NCI-H1417 (cell line): ENCODE measurements around the gene FYB2.

Source experiments
- DNase-seq, 3 experiments: peaks; one replicate each; lab custom pipeline; 2025; lab: John Stamatoyannopoulos, UW

FYB2 gene

GRCh38 chr1:56834137-56834900, 15.1 kb upstream of the FYB2 start:
- no peak for DNase-seq

DNA sequence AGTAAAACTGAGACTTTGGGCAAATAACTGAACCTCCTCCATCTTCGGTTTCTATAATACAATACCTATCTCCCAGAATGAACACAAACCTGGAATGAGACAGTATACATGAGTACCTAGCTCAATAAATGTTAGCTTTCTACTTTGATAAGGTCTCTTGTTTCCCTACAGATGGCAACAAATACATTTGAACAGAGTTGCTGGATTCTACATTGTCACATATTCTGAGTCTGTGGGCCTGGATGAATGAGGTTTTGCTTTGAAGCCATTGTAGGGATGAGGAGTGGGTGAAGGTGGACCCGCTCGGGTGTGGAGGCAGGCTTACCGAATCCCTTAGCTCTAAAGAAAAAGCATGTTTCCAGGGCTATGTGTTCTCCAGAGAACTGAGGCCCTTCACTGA, 13.9 kb upstream of the FYB2 start:
- no peak for DNase-seq

- DNase-seq, result peak; percentile 47 to 80 (median 79)
Observed at GRCh38 chr1:56831871-56832693, 12.9 kb upstream of the FYB2 start.

- DNase-seq, result no peak
Observed at GRCh38 chr1:56830052-56830451, 10.8 kb upstream of the FYB2 start.

GRCh38 chr1:56827711-56828110, 8.5 kb upstream of the FYB2 start:
- no peak for DNase-seq

DNA sequence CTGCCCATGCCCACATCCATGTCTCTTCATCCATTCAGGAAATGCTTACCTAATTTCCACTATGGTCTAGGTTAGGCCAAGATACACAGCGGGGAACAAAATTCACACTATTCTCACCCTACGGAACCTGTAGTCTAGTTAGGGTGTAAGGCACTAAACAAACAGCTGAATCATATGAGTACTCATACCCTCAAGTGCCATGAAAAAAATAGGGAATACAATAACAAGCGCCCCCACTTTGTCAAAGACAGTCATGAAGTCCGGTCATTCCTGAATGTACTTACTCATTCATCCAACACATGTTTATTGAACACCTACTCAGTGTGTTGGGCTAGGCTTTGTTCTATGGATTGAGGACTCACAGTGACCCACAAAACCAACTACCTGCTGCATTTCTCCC, 6.2 kb upstream of the FYB2 start:
- no peak for DNase-seq

DNA sequence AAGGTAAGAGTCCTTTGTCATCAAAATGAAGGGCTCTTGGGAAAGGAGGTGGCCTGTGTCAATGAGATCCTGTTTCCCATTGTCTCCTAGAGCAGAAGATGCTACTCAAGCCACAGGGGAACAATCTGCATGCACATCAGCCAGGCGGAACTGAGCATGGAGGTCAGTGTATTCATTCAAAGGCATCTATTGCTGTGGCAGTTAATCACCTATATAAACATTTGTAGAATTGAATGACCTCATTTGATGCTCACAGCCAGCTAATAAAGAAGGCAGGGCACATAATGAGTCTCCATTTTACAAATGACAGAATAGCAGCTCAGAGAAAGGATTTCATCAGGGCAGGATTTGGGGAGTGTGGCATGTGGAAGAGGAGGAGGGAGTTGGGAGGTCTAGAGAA, 5.7 kb upstream of the FYB2 start:
- peak in 1 of 3 experiments; percentile 90 for DNase-seq

GRCh38 chr1:56824271-56824670, 5.1 kb upstream of the FYB2 start:
- no peak for DNase-seq

- DNase-seq, result peak in 1 of 3 experiments; percentile 17
Observed at GRCh38 chr1:56821462-56821797, 2.2 kb upstream of the FYB2 start.

GRCh38 chr1:56820755-56821461, 1.7 kb upstream of the FYB2 start:
- peak; percentile 29 to 74 (median 58) for DNase-seq

DNA sequence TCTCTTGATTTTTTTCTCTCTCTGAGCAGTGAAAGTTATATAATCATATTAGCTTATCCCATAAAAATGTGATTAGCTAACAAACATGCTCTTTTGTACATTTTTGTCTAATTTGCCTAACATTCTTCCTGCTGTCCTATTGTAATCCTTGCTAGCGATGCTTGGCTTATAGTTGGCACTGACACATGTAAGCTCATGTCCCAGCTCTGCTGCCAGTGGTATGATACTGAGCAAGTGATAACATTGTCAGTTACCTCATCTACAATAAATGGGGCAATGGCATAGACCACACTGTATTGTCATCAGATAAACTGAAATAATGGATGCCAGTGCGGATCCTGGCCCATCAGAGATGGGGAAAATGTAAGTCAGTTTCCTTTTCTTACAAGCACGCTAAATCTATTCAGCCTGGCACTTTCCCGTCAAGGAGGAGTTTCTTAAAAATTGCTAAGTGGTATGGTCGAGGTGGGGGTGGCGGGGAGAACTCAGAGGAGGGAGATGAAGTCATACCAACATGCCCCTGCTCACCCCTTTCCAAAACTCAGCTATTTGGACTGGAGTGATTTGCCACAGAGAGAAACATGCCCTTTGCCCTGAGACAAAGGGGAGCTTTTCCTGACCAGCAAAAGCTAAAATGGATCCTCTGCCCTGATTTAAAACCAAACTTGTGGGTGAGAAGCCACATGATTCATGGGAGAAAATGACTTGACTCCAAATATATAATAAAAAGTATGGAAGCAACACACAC, 1.3 kb downstream of the FYB2 start:
- no peak for DNase-seq

DNA sequence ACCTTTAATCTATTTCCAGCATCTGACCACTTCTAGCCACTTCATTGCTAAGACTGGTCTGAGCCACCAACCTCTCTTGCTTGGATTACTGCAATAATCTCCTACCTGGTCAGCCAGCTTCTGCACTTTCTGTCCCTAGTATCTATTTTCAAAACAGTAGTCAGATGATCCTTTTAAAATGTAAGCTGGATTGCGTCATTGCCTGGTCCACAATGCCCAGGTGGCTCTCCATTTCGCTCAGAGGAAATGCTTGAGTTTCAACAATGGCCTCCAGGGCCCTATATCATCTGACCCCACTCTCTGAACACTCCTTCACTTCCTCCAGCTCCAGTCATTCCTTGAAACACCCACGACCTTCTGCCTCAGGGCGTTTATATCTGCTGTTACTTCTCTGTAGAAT, 2.3 kb downstream of the FYB2 start:
- no peak for DNase-seq

DNA sequence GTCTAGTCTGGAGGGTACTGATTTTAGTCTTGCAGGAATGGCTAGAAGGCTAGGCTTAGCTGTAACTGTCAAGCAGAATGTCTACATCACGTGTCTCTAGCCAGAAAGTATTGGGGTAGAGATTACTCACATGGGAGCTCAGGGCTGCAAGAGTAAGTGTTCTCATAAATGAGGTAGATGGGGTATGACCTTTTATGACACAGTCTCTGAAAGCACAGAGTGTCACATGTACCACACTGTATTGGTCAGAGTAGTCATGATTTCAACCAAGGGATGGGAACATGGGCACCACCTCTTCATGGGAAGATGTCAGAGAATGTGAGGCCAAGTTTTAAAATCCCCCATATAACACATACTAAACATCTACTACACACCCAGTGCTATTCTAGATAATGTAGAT, 2.9 kb downstream of the FYB2 start:
- no peak for DNase-seq

GRCh38 chr1:56814205-56814604, 5.0 kb downstream of the FYB2 start:
- DNase-seq, result no peak

DNA sequence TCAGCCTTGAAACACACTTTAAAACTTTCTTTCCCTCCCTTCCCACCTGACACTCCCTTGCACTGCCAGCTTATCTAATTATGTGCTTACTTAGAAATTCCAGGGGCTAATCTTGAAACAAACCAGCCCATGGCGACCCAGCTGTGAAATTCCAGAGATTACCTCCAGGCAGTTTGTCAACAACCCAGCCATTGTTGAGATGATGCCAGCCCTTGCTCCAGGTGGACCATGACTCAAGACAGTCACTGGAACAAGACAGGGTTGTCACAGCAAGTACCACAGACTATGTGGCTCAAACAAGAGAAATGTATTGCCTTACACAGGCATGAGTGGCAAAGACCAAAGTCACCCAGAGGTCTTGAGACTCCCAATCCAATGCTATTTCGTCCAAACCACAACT, 7.9 kb downstream of the FYB2 start:
- no peak for DNase-seq

- DNase-seq, result no peak
Observed at GRCh38 chr1:56808410-56808809, 10.8 kb downstream of the FYB2 start.

- DNase-seq, result no peak
Observed at GRCh38 chr1:56806804-56807203, 12.4 kb downstream of the FYB2 start.

GRCh38 chr1:56803561-56804156, 15.5 kb downstream of the FYB2 start:
- peak in 2 of 3 experiments; percentile 15 to 48 for DNase-seq

DNA sequence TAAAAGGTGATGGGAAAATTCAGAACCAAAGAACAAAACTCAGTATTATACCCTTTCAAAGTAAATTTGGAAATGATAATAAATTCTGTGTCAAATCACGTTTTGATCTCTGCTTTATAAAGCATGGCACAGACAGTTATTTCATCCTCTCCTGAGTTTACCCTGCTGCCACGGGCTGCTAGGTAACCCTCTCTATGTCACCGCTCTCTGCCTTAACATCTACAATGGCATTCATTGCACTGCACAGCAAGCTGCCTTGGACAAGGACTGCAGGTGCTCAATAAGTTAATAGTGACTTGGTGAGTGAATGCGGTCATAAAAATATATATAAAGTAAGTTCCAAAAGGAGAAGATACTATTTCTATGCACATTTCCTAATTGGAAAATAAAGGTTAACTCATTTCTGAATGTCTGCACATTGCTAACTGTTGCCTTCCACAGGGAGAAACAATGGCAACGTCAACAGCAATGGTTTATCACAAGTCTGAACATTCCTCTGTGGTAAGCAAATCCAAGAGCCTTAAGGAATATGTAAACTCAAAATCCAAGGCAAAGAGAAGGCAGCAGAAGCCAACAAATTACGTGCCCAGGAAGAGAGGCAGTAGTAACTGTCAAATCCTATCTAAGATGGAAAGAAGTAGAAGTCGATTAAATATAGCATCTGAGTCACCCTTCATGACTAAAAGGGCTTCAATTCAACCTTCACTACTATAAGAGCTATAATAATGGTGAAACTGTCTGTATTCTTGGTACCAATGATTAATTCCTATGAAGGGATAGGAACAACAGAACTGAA, 19.4 kb downstream of the FYB2 start:
- no peak for DNase-seq

- DNase-seq, result no peak
Observed at GRCh38 chr1:56798053-56798471, 21.1 kb downstream of the FYB2 start.
